NK-92 (cell line): Measurements from ENCODE around the gene CLPSL2.

Source experiments
- DNase-seq: peaks from one replicate; lab custom pipeline; 2025; ENCODE audit not compliant: unreplicated experiment; lab: John Stamatoyannopoulos, UW

Gene CLPSL2

GRCh38 chr6:35786810-35787209, 10.4 kb downstream of the CLPSL2 start:
- DNase-seq: no peak

DNA sequence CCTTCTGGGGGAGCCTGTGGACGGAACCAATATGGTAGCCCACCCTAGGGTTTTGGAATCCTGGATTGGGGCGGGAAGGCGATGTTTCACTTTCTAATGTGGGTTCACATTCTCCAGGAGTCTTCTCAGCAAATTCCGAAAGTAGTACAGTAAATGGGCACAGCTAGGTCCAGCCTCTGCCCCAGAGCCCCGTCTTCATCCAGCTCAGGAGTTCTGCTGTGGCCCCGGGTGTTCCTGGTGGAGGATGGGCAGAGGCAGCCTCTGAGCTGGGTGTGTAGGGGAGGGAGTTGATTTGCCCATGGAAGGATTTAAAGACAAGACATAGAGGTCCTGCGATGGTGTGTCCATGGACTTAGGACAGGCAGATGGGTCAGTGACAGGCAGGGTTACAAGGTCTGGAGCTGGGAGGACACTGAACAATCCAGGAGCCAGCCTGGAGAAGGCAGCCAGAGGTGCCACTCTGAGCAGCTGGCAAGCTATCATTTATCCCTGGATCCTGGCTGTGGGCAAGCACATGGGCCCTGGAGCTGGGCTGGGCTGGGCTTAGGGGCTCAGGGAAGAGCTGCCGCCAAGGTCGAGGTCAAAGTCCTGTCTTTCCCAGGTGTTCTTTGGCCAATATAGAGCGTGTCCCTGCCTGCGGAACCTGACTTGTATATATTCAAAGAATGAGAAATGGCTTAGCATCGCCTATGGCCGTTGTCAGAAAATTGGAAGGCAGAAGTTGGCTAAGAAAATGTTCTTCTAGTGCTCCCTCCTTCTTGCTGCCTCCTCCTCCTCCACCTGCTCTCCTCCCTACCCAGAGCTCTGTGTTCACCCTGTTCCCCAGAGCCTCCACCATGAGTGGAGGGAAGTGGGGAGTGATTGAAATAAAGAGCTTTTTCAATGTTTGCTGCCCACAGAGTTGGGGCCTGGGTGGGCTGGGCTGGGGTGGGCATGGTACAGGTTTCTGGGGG, 11.1 kb downstream of the CLPSL2 start:
- DNase-seq: no peak

GRCh38 chr6:35788423-35788982, 12.1 kb downstream of the CLPSL2 start:
- DNase-seq: no peak

DNA sequence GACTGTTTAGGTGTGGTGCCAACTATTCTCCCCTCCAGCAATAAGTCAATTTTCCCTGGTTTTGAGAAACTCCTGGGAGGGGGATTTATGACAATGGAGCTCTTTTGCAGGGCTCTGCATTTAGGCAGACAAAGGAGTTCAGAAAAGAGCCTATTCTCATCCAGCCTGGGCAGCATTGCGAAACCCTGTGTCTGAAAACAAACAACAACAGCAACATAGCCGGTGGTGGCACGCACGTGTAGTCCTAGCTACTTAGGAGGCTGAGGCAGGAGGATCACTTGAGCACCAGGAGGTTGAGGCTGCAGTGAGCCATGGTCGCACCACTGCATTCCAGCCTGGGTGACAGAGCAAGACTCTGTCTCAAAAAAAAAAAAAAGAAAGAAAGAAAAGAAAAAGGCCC, 14.3 kb downstream of the CLPSL2 start:
- no peak for DNase-seq

GRCh38 chr6:35794536-35795452, 18.4 kb downstream of the CLPSL2 start:
- no peak for DNase-seq

GRCh38 chr6:35795453-35796071, 19.2 kb downstream of the CLPSL2 start:
- DNase-seq: no peak

GRCh38 chr6:35796236-35796635, 19.8 kb downstream of the CLPSL2 start:
- DNase-seq: no peak

DNA sequence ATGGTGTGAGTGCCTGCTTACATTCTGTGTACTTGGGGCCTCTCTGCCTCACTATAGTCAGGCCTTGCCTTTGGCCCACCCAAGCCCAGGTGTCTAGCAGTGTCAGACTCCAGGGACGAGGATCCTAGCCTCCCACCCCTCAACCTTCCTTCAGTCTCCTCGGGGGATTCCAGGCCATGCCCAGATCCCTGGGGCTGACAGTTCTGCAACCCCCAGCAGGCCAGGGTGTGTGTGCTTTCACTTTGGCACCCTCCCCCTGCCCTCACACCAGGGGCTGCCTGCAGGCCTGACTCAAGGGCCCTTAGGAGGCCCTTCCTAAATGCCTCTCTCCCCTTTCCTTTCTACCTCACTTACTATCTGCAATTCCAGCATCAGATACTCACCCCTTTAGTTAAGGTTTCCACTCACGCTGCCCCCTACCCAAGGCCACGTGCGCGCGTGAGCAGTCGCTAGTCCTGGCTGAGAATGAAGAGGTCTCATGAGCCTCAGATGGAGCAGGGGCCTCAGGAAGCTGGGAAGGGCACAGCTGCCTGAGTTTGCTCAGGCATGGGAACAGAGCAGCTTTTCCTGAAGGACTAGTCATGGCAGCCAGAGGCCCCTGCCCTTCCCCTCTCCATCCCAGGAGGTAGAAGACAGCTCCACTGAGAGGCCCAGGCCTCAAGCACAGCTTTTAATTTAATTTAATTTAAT, 21.6 kb downstream of the CLPSL2 start:
- DNase-seq: no peak

GRCh38 chr6:35798706-35799105, 22.3 kb downstream of the CLPSL2 start:
- DNase-seq: no peak

DNA sequence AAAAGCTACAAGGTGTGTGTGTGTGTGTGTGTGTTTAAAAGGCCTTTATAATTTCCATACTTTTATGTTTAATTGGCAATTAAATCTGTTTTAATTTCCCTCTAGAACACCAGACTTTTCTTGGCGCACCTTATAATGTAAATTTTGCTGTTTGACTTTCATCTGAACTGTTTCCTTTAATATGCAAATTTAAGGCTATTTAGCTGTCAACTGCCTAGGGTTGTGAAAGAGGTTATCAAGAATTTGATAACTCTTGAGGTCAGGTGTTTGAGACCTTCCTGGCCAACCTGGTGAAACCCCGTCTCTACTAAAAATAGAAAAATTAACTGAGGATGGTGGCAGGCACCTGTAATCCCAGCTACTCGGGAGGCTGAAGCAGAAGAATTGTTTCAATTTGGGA, 24.8 kb downstream of the CLPSL2 start:
- no peak for DNase-seq

GRCh38 chr6:35804996-35805736, 28.8 kb downstream of the CLPSL2 start, which contains the start of gene LHFPL5:
TSS of gene LHFPL5 (plus strand) at chr6:35805352. CDS start at chr6:35805671, 319 bp downstream.
- DNase-seq: no peak

DNA sequence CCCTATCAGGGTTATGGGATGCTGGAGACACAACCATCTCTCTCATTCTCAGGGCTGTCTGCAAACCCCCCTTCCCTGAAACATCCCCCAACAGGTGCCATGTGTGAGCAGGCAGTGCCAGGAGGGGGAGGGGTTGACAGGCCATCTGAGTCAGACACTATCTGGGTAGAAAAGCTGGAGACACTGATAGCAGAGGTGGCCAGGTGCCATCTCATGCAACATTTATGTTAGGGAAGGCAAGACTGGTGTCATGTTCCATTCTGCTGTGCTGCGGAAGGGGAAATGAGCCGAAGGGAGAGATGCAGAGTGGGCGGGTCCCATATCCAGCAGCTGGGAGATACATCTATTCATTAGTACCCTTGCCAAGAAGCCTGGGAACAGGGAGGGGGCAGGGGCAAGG, 32.3 kb downstream of the CLPSL2 start:
- DNase-seq: no peak

DNA sequence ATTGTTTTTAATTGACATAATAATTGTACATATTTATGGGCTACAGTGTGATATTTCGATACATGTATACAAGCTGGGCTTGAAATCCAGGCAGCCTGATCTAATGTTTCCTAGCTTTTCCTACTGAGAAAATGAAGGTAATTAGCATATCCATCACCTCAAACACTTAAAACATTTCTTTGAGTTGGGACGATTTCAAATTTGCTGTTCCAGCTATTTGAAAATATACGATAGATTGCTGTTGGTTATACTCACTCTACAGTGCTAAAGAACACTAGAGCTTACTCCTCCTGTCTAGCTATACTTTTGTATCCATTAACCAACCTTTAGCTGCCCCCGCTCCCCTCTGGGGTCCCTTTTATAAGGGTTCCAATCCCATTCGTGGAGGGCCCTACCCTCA, 33.4 kb downstream of the CLPSL2 start:
- no peak for DNase-seq

DNA sequence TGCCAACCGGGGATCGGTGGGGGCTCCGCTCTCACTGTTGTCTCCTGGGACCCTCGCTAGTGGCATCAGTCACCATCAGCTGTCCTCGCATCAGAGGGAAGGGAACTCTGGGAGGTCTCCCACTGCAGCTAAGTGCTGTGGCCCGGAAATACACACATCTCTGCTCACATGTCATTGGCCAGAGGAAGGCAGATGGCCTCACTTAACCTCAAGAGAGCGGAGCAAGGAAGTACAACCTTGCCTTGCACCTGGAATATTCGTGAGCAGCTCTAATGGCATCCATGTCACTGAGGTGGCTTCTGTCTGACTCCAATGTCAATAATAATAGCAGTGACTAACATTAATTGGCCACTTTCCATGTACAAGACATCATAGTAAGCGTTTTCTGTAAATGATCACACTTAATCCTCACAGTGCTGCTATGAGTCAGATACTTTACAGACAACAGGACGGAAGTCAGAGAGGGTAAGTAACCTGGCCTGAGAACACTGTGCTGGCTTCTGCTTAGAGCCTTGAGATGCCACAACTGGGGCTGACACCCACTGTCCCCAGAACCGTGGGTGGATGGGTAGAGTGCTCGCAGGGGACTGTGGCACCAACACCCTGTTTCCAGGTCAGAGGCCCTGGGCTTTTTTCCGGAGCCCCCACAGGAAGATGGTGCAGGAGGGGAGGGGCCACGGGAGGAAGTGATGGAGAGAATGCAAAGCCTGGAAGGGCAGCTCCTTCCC, 34.7 kb downstream of the CLPSL2 start:
- no peak for DNase-seq

DNA sequence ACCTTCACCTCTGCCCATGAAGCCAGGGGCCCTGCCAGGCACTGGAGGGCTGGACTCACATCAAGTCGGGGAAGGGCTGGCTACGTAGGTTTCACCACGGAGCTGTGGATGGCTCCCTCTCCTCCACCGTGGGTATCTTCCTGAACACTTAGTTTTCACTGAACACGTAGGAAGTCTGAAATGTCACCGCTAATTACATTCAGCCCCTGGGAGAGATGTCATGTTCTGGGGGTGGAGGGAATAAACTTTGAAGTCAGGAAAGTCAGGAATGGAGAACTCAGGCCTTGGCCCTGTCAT, 35.2 kb downstream of the CLPSL2 start:
- DNase-seq: no peak

GRCh38 chr6:35817515-35817914, 41.1 kb downstream of the CLPSL2 start:
- no peak for DNase-seq

GRCh38 chr6:35823601-35824000, 47.2 kb downstream of the CLPSL2 start:
- DNase-seq: no peak

GRCh38 chr6:35824552-35825192, 48.3 kb downstream of the CLPSL2 start:
- DNase-seq: no peak
